RPMI8226 (cell line): ENCODE measurements around the gene ZKSCAN2.

Source experiments
- DNase-seq: peaks from one replicate; pipeline ENCODE4 v3.0.0-alpha.2; 2015

Gene ZKSCAN2

DNA sequence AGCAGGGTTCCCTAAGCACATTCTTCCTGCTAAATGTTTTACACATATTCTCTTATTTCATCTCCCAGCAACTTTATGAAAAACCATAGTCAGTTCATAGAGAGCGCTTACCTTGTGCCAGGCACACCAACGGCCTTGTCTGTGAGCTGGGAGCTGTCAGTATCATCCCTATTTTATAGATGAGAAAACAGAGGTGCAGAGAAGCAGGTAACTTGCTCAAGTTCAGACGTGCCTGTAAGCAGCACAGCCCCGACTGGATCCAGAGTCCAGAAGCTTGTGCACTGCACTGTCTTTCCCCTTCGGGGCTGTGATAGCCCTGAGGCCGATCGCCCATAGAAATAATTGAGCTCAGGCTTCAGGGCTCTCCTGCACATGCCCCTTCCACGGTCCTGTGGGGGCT lies 34.7 kb downstream of the ZKSCAN2 start:
- no peak for DNase-seq

DNA sequence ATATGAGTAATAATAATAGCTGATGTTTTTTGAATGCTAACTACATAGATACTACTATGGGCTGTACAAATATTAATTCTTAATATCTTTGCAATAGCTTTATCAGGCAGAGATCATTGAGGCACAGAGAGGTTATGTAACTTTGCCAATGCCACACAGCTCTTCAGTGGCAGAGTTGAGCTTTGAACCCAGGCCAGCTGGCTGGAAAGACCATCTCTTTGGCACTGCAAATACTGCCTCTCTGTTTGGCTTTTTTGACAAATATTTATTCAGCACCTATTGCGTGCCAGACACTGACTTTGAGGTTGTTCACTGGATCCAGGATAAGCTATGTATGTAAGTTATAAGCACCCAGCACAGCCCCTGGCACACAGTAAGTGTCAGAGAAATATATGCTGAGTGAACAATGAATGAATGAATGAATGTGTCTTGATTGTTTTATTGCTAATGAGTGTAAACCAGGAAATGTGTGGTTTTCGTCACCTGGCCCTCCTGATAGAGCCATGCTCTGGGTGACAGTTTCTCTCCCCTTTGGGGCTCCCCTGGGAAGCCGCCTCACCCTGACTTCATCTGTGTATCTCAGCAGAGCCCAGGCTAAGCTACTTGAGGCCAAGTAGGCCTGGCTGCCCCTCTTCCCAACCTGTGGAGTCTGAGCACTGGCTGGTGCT lies 38.4 kb downstream of the ZKSCAN2 start:
- DNase-seq, result no peak

DNA sequence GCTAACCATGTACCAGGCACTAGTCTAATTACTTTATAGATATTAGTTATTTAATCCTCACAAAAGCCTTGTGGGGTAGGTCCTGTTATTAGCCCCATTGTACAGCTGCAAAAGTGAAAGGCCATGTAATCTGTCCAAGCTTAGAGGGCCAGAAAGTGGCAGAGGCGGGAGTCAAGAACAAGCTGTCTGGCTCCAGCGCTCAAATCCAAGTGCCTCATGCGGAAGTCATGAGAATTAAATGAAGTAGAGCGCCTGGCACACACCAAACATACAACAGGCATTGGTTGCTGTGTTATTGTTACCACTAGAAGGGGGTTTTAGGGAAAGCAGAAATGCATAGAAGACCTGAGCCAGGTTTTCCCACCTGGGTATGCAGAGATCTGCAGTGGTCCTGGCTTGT lies 39.7 kb downstream of the ZKSCAN2 start:
- DNase-seq, result peak; percentile 20

DNA sequence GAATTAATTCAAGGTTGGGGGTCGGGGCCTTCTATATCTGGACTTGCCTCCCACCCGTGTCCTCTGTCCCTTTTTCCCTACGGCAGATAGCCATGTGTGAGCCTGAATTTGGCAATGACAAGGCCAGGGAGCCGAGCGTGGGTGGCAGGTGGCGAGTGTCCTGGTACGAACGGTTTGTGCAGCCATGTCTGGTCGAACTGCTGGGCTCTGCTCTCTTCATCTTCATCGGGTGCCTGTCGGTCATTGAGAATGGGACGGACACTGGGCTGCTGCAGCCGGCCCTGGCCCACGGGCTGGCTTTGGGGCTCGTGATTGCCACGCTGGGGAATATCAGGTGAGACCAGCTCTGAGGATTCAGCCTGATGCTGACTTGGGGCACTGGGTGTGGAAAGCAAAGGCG lies 40.5 kb downstream of the ZKSCAN2 start:
- no peak for DNase-seq

DNA sequence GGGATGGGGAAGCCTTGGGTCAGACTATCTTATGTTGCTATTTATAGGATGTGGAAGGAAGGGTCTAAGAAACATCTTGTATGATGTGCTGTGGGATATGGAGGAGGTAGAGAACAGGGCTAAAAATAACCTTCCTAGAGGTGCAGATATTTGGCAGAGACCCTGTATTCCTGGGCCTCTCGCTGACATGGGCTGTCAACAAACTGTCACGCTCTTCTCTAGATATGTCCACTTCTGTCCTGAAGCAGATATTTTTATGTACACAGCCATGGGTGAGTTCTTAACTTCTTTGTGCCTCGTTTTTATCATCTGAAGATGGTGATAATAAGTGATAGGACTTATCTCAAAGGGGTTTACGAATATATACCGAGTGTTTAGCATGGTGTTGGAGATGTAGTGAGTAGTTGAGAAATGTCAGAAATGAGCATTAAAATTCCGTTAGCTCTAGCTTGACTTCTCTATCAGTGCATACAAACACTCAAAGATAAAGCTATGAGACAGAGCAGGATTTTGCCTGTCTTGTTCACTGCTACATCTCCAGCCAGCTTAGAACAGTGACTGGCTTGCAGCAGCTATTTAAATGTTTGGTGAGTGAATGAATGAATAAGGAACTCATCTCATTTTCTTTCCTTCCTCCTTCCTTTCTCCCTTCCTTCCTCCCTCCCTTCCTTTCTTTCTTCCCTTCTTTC lies 43.8 kb downstream of the ZKSCAN2 start:
- DNase-seq, result no peak

DNA sequence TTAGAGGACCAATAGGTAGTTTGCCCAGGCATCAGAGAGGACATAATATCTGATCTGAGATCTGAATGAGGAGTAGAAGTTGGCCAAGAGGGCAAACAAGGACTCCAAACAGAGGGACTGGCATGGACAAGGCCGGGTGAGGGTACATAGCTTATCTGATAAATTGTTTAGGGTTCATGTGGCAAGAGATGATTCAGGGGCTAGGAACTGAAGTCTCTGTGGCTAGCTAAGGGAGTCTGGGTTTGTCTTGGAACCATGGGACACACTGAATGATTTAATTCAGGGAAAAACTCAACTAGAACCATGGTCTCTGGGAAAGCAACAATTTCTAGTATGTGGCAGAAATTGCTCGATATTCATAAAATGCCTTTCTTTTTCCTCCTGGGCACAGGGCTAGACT lies 45.0 kb downstream of the ZKSCAN2 start:
- no peak for DNase-seq

DNA sequence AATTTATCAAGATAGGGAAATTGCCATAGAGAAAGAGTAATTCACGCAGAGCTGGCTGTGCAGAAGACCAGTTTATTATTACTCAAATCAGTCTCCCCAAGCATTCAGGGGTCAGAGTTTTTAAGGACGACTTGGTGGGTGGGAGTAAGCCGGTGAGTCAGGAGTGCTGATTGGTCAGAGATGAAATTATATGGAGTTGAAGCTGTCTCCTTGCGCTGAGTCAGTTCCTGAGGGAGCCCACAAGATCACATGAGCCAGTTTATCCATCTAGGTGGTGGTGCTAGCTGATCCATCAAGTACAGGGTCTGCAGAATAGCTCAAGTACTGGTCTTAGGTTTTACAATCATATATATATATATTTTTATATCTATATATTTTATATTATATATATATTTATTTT lies 46.9 kb downstream of the ZKSCAN2 start:
- DNase-seq, result no peak

DNA sequence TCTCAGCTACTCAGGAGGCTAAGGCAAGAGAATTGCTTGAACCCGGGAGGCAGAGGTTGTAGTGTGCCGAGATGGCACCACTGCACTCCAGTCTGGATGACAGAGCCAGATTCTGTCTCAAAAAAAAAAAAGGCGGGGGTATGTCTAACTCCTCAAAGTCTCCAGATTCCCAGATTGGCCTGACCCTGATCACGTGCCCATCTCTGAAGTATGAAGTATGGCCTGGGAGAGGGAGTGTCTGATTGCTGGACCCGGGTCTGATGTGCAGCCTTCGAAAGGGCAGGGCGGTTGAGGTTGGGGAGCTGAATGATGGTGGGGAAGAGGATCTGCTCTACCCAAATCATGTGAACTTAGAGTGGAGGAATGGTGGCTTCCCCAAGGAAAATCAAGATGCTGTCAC lies 58.2 kb downstream of the ZKSCAN2 start:
- no peak for DNase-seq

DNA sequence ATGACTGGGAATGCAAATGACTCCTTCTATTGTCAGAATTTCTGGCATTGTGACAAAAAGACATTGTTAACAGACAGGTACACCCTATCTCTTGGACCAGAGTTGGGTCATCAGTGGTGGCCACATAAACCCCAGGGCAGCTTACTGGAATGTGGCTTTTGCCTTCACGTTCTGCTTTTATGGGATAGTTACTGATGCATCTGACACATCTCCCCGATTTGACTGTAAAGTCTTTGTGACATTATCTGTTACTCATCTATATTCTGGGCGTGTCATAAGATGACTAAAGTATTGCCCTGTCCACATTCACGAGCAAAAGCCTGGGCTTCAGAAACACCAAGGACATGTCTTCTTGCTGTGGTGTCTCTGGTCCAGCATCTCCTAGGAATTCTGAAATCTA lies 59.6 kb downstream of the ZKSCAN2 start:
- no peak for DNase-seq

DNA sequence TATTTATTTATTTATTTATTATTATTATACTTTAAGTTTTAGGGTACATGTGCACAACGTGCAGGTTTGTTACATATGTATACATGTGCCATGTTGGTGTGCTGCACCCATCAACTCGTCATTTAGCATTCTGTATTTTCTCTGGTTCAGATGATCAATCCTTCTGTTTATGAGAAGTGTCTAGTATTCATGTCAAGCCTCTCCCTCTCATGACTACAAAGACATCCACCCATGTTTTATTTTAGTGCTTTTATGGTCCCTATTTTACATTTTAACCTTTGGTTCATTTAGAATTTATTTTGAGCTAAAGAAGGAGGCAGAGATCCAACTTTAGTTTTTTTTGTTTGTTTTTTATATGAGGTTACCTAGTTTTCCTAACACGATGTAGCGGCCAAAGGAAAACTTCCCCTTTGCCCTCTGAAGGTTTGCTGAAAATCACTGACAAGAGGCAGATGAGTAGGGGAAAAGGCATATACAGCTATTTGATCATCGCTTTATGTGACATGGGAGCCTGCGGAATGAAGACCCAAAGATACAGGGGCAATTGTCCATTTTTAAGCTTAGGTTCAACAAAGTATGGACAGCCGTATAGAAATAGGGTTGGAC lies 63.3 kb downstream of the ZKSCAN2 start:
- no peak for DNase-seq

DNA sequence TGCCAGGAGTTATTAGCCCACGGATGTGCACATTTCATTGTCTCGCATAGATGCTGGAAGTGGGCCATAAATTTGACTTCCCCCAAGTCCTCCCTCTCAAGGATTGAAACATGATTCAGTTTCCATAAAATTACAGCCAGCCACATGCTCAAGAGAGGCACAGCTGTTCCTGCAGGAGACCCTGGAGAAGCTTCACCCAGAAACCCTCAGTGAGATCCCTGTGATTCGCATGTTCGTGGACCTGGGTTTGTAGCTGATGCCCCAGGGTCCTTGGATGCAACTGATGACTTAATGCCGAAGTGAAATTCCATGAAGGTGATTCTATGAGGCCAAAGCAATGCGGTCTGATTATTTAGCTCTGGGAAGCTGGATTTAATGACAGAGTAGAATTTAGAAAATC lies 65.5 kb downstream of the ZKSCAN2 start:
- DNase-seq, result no peak

DNA sequence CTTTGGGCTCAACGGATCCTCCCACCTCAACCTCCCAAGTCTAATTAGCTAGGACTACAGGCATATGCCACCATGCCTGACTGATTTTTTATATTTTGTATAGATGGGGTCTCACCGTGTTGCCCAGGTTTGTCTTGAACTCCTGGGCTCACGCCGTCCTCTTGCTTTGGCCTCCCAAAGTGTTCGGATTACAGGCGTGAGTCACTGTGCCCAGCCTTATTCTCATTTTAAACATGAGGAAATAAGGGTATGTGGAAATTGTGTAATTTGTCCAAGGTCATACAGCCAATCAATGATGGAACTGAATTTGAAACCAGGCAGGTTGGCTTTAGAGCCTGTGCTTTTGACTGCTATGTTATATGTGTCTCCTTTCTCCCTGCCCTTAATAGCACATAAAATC lies 68.3 kb downstream of the ZKSCAN2 start:
- DNase-seq, result no peak

DNA sequence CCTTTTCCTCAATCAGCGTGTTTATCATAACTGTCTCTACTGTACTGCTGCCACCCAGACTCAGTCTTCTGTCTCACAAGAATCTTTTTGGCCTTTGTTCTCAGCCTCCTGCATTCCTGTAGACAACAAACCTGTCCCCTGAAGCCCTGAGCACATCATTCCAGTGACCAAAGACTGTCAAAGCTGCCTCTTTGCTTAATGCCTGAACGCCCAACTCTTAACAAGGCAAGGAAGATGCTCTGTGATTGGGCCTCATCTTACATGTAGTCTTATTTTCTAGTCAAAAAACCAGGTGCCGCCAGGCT lies 70.2 kb downstream of the ZKSCAN2 start:
- DNase-seq, result no peak
